GM19238 (cell line): Measurements from ENCODE around the gene FAM131A.

Experiments used
- DNase-seq: peaks from one replicate; pipeline ENCODE4 v3.0.0; 2011; ENCODE audit warnings: low spot score; ENCODE audit not compliant: insufficient read length

Gene FAM131A

DNA sequence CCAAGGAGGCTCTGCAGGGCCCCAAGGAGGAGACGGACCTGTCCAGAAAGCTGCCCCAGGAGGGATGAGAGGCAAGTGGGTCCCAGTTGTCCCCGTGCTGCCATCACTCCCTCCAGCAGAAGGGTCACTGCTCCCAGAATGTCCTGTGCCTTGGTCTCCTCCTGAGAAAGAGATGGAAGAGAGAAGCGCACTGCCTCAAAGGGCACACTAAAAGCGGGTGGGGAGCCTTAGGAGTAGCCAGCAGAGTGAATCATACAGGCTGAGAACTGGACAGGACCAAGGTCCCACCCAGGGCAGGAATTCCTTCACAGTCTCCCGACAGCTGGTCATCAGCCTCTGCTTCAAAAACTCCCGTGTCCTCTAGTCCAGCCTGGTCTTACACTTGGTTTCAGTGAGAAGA is 36.0 kb downstream of the FAM131A start:
- no peak for DNase-seq

GRCh38 chr3:184375747-184376461 is 38.5 kb downstream of the FAM131A start:
- no peak for DNase-seq

DNA sequence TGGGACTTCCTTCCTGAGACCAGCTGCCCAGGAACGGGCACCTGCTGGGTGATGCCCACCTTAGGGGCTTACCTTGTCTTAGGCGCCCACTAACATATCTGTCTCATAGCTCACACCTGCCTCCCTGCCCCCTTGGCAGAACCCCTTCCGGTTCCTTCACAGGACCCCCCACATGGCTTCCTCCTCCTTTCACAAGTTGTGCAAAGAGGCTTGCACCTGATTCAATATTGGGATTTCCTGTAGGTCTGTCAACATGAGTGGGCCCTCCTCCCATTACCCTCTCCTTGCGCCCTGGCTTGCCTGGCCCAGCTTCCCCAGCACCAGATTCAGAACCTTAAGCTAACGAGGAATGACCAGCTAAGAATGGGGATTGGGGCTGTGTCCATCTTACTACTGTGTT is 40.0 kb downstream of the FAM131A start:
- no peak for DNase-seq

DNA sequence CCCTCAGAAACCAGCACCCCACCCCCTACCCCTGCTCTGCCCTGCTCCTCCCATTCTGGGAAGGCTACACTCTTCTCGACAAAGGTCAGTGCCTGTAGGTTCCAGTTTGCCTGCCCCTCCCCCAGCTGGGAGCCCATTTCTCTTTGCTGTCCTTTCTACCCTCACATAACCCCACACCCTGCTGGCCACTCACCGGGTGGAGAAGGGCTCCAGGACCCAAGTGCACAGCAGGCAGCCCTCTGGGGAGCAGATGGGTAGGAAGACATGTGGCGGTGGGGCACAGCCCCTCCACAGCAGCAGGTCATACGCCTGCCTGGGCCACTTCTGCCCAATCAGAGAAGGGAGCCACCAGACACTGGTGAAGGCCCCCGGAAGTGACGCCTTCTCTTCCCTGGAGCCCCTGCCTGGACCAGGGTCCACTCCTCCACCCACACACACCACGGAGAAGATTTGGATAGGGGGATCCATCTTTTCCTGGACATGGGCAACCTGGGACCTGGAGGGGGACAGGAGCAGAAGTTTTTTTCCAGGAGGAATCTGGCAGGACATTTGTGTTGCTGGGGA is 40.6 kb downstream of the FAM131A start, which contains the start of gene THPO:
Gene THPO (minus strand): TSS at position 326 of the 564 bp plus-strand sequence. CDS start 1,948 bp downstream, outside the sequence.
- no peak for DNase-seq

- DNase-seq: no peak
Measured at GRCh38 chr3:184378651-184379357, 41.4 kb downstream of the FAM131A start.

GRCh38 chr3:184379358-184380184 is 42.2 kb downstream of the FAM131A start, which contains the start of gene CHRD:
CHRD (plus strand) TSS chr3:184380054; CDS start chr3:184380319, 265 bp downstream.
- DNase-seq: no peak

GRCh38 chr3:184380185-184380626 is 42.8 kb downstream of the FAM131A start:
- no peak for DNase-seq

DNA sequence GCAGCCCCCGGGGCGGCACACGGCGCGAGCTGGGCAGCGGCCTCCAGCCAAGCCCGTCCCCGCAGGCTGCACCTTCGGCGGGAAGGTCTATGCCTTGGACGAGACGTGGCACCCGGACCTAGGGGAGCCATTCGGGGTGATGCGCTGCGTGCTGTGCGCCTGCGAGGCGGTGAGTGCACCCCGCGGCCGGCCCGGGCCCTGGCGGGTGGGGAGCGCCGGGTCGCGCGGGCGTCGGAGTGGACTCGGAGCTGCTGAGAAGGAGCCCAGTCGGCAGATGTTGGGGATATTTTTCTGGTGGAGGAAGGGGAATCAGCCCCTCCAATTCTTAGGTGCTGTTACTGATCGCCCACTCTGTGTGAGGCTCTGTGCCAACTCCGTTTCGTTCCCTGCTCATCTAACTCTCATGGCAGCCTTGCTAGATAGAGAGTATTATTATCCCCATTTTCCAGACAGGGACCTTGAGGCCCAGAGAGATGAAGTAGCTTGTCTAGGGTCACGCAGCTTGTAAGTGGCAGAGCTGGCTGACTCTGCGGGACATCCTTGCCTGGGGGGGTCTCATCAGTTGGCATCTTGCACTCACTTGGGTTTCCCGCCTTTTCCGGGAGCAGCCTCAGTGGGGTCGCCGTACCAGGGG is 43.3 kb downstream of the FAM131A start:
- DNase-seq: no peak

GRCh38 chr3:184381261-184382224 is 44.1 kb downstream of the FAM131A start:
- no peak for DNase-seq

DNA sequence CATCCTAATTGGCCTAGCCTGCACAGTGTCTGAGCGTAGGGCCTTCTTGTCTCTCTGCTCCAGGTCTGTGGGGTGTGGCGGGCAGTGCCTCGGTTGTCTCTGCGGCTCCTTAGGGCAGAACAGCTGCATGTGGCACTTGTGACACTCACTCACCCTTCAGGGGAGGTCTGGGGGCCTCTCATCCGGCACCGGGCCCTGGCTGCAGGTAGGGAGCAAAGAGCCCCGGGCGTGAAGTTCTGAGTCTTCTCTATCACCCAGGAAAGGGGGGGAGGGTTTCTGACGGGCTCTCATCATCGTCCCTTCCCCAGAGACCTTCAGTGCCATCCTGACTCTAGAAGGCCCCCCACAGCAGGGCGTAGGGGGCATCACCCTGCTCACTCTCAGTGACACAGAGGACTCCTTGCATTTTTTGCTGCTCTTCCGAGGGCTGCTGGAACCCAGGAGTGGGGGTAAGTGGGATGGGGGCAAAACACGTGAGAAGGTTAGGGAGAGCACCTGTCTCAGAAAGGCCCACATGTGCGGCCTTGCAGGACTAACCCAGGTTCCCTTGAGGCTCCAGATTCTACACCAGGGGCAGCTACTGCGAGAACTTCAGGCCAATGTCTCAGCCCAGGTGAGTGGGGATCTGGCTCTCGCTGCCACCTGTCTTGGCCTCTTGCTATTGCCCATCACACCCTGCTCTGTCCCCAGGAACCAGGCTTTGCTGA is 45.1 kb downstream of the FAM131A start:
- no peak for DNase-seq

- no peak for DNase-seq
Measured at GRCh38 chr3:184383033-184383740, 45.8 kb downstream of the FAM131A start.

DNA sequence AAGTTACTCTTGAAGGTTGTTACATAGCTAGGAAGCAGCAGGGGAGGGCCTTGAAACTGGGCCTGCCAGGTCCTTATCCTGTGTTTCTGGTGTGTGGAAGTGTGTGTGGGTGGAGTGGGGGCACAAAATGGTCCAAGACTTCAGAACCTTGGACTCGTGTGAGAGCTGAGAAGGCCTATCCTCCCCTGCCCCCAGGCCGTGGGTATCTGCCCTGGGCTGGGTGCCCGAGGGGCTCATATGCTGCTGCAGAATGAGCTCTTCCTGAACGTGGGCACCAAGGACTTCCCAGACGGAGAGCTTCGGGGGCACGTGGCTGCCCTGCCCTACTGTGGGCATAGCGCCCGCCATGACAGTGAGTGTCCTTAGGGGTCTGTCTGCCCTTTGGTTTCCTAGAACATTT is 46.9 kb downstream of the FAM131A start:
- DNase-seq: no peak

- no peak for DNase-seq
Measured at GRCh38 chr3:184384856-184385422, 47.5 kb downstream of the FAM131A start.

GRCh38 chr3:184386047-184386806 is 48.8 kb downstream of the FAM131A start:
- no peak for DNase-seq

GRCh38 chr3:184387174-184387714 is 49.8 kb downstream of the FAM131A start:
- no peak for DNase-seq

- no peak for DNase-seq
Measured at GRCh38 chr3:184388164-184388935, 51.0 kb downstream of the FAM131A start.

DNA sequence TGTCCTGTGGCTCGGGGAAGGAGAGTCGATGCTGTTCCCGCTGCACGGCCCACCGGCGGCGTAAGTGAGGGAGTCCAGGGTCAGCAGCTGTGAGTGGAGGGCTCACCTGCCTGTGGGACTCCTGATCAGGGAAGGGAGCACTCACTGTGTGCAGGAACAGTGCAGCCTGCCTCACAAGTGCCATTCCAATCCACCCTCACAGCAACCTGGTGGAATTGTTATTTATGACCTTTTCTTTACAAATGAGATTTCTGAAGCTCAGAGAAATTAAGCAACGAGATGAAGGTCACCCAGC is 51.5 kb downstream of the FAM131A start:
- DNase-seq: no peak
